ENCODE data around the gene ELP5.

The ELP5 gene

GRCh38 chr17:7218758-7219157, 33.3 kb upstream of the ELP5 start:
- no peak for DNase-seq (ENCODE audit: low read depth in 2 of 2)

- no peak for DNase-seq (ENCODE audit: low read depth in 2 of 2)
These were observed 32.7 kb upstream of the ELP5 start for GRCh38 chr17:7219229-7219811.

DNA sequence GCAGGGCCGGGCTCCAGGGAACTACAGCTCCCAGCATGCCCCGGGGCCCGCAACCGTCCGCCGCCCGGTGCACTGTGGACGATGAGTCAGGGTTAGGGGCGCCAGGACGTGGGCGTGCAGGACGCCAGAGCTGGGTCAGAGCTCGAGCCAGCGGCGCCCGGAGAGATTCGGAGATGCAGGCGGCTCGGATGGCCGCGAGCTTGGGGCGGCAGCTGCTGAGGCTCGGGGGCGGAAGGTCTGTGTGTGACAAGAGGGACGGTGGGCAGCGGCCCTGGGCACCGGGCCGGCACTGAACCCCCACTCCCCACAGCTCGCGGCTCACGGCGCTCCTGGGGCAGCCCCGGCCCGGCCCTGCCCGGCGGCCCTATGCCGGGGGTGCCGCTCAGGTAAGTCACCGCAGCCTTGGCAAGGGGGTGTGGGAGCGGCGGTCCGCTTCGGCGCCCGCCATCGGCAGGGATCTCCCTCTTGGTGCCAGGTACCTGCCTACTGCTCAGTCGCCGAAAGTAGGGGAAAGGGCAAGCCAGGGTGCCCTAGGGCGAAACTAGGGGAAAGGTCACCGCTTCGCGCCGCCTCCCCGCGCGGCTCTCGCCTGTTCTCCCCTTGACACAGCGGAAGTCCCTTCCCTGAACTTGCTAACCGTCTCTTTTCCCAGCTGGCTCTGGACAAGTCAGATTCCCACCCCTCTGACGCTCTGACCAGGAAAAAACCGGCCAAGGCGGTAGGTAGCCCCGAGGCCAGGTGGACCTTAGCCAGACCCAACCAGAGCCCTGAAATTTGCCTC, 32.0 kb upstream of the ELP5 start, which contains the start of the genes ACADVL and DLG4:
ACADVL (plus strand) TSS at position 127 of the 781 bp plus-strand sequence; CDS start at position 174, 47 bp downstream.
DLG4 (minus strand) TSS at position 25 of the 781 bp plus-strand sequence.
- peak; percentile 75 to 86 for DNase-seq (ENCODE audit: low read depth in 2 of 2)

DNA sequence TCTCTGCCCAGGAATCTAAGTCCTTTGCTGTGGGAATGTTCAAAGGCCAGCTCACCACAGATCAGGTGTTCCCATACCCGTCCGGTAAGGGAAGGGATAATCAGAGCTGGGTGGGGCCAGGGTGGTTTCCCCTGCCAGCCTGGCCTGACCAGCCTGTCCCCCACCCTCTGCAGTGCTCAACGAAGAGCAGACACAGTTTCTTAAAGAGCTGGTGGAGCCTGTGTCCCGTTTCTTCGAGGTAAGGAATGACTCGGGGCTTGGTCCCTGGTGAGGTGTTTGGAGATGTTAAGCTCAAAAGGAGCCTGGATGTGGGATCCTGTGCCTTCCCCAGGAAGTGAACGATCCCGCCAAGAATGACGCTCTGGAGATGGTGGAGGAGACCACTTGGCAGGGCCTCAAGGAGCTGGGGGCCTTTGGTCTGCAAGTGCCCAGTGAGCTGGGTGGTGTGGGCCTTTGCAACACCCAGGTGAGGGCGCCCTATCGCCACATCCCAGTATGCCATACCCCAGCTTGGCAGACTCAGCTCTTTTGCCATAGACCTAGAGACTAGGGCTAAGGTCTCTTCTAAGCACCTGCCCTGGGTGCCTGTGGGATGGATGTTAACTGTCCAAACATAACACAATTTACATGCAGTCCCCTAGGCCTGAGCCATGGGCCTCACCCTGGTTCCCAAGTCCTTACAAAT, 31.3 kb upstream of the ELP5 start:
- DNase-seq (ENCODE audit: low read depth in 2 of 2): peak in 1 of 2 donors; percentile 57

GRCh38 chr17:7221278-7222092, 30.5 kb upstream of the ELP5 start:
- no peak for DNase-seq (ENCODE audit: low read depth in 2 of 2)

DNA sequence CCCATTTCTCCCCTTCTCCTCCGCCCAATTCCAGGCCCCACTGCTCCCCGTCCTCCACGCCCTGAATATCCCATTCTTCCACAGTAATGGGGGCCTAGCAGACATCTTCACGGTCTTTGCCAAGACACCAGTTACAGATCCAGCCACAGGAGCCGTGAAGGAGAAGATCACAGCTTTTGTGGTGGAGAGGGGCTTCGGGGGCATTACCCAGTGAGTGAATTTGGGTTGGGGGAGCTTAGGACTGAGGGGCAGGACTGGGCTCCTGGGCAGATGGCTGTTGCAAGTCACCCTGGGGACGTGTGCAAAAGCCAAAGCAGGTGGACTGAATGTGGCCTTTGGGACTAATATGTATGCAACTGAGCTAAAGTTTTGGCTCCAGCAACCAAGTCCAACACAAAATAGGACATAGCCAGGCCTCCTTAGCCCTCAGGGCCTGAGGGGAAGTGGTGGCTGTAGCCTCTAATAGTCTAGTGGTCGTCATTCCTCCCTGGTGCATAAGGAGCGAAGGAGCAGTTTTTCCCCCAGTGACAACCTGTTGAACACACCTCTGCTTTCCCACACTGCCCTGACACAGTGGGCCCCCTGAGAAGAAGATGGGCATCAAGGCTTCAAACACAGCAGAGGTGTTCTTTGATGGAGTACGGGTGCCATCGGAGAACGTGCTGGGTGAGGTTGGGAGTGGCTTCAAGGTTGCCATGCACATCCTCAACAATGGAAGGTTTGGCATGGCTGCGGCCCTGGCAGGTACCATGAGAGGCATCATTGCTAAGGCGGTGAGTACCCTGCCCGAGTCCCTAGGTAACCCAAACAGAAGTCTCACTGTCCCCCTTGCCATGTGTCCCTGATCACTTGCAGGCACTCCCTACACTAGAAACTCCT, 29.7 kb upstream of the ELP5 start:
- no peak for DNase-seq (ENCODE audit: low read depth in 2 of 2)

DNA sequence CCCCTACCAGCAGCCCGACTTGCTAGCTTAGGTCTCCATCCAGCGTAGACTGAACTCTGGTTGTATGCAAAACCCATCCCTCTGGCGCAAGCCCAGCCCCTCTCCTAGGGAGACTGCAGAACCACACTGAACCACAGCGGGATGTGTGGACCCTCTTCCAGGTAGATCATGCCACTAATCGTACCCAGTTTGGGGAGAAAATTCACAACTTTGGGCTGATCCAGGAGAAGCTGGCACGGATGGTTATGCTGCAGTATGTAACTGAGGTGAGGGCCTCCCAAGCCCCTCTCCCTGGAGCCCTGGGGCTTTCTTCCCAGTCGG, 29.1 kb upstream of the ELP5 start:
- DNase-seq (ENCODE audit: low read depth in 2 of 2): no peak

- DNase-seq (ENCODE audit: low read depth in 2 of 2): no peak
These were observed 28.6 kb upstream of the ELP5 start for GRCh38 chr17:7223375-7223774.

GRCh38 chr17:7224110-7224509, 27.9 kb upstream of the ELP5 start:
- DNase-seq (ENCODE audit: low read depth in 2 of 2): no peak

- no peak for DNase-seq (ENCODE audit: low read depth in 2 of 2)
These were observed 27.3 kb upstream of the ELP5 start for GRCh38 chr17:7224661-7225111.

DNA sequence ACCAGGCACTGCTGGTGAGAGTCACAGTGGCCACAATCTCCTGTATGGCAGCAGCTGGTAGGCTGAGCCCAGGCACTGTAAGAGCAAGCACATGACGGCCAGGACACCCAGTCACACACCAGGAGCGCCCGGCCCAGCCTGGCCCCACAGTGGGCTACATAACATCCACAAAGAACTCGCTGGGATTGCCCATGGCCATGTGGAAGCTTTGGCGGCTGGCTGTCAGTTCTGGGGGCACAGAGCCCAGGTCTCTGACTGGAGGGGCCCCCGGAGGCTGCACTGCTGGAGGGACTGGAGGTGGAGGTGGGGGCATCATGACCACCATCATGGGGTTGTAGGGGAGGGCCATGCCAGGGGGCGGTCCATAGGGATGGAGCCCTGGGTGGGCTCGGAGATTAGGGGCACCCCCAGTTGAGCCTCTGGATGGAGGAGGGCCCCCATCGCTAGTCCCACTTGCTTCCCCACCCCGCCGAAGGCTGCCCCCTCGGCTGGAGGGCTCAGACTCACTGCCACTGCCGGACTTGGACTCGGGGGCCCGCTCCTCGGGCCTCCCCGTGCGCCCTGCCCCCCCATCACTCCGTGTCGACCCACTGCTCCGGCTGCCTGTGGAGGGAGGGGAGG, 26.2 kb upstream of the ELP5 start:
- DNase-seq (ENCODE audit: low read depth in 2 of 2): no peak

DNA sequence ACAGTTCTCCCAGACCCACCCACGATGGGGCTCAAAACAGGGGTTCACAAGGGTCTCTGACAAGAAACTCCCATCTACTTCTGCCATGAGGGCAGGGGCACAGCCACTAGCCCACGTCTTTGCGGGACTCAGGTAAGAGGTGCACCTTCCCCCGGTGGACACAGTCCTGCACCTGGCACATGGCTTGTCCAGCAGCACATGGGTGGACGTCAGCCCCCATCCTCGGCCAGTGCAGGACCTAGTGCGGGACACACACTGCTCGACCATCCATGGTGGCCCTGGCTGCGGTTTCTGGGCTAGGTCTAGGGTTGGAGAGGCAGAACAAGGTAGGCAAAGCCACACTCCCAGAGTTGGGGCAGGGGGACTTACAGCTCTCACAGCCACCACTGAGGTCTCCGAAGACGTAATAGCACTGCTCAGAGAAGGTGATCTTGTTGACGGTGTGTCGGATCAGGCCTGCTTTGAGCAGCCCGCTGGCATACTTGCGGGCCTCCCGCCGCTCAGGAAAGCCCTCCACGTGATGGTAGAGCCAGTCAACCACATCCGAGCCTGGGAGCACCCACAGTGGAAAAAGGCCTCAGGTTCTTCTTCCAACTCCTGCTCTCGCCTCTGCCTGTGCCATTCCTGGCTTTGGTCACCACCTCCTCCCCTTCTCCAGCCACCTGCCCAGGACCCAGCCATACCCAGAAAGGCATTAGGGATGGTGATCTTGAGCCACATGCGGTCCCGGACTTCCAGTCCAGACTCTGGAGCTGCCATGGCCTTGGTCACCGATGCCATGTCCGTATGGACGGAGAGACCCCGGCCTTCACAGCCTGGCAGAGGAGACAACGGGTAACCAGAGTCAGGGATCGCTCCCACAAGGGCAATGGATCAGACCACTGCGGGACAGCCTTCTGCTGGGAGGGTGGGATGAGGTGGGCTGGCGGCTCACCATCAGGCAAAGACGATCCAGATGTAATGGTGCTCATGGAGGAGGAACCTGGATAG, 25.0 kb upstream of the ELP5 start:
- DNase-seq (ENCODE audit: low read depth in 2 of 2): no peak

- no peak for DNase-seq (ENCODE audit: low read depth in 2 of 2)
These were observed 23.1 kb upstream of the ELP5 start for GRCh38 chr17:7228920-7229319.

GRCh38 chr17:7229504-7229903, 22.5 kb upstream of the ELP5 start:
- no peak for DNase-seq (ENCODE audit: low read depth in 2 of 2)

DNA sequence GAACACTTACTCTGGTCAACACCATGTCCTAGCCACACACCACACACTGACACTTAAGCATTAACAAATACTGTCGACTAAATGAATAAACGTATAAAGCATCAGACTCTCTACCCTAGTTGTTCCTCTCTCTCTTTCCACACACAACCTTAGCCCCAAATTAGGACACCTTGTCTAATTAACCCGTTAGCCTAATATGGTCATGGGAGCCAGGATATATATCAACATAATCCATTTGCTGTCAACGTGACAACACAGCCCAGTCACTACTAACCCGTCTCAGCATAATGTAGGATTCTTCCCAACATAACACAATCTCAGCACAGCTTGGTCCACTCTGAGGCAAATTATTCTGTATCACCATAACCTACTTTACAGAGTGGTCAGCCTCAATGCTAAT, 19.9 kb upstream of the ELP5 start:
- no peak for DNase-seq (ENCODE audit: low read depth in 2 of 2)

DNA sequence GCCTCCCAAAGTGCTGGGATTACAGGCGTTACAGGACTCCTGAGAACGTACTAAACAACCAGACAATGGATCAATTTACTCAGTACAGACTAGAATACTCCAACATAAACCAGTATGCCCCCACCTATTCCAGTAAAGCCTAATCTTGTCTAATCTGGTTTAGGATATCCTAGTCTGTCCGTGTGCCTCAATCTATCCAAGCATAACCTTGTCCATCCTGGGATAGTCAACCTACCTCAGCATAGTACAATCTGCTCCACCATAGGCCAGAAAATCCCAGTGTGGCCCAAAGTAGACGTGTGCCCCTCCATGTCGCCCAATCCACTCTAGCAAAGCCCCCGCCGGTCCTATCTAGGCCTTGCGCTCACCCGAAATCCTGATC, 18.3 kb upstream of the ELP5 start:
- no peak for DNase-seq (ENCODE audit: low read depth in 2 of 2)

DNA sequence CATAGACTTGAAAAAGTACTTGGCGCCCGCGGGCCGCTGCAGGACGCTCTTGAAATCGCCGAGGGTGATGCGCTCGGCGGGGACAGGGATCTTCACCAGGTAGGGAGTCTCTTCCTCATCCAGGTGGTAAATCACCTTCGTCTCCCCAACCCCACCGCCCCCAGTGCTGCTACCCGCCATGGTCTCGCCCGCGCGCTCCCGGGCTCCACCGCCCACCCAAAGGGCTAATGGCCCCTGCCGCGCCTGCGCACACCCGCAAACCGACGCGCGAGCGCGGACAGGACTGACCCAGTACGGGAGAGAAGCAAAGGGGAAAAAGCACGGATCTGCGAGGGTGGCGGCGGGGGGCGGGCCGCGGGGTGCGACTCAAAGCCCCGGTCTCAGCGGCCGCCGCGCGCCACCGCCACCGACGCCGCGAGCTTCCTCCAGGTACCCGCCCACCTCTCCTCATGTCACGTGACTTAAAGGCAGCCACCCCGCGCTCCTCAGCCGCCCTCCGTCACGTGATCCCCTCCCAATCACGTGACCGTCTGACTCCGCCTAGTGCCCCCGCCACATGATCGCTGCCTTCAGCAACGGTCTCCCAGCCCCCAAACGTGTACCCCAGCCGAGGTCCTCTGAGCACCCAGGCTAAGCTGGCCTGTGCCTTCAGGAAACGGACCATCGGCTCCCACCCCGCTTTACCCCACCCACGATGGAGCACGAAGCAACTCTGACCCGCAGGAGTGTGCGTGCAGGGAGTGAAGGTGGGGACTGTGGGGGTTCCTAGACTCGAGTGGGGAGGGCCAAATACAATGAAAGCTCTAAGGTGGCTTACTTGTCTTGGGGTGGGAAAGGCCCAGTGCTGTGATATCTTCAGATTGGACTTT, 17.7 kb upstream of the ELP5 start, which contains the start of gene DVL2:
DVL2 (minus strand) TSS at position 435 of the 869 bp plus-strand sequence; CDS start at position 180, 255 bp downstream.
- DNase-seq (ENCODE audit: low read depth in 2 of 2): peak; percentile 93 to 94
